Upper lobe of left lung (tissue), 6 donors: ENCODE results near the gene NT5DC2. TPM values are rescaled to one million over a fixed set of nuclear protein-coding genes. Genes with fewer than 3 reads are reported as not detected.

Source experiments
- ATAC-seq, 2 donors: fragments of 200-7000 bp; cut with Tn5 transposase; one replicate each; pipeline ENCODE4 v1.9.1; 2022; ENCODE audit warnings: mild to moderate bottlenecking in 2 of 2, moderate library complexity in 2 of 2; ENCODE audit not compliant: low FRiP score in 2 of 2
- DNase-seq, 2 donors: peaks; one replicate each; pipeline ENCODE4 v3.0.0-alpha.2; 2019 to 2020
- H3K27ac ChIP-seq, 4 donors: fragments of 200-600 bp; sonication (generic); one replicate each; pipeline ENCODE4 v1.5.1; 2016 to 2019
- H3K27me3 ChIP-seq, 4 donors: fragments of 200-600 bp; sonication (generic); one replicate each; pipeline ENCODE4 v1.5.1; 2017 to 2019
- H3K36me3 ChIP-seq, 4 donors: fragments of 200-600 bp; sonication (generic); one replicate each; pipeline ENCODE4 v1.5.1; 2016 to 2019
- H3K4me1 ChIP-seq, 4 donors: fragments of 200-600 bp; sonication (generic); one replicate each; pipeline ENCODE4 v1.5.1; 2018 to 2019
- H3K4me3 ChIP-seq, 4 donors: fragments of 200-600 bp; sonication (generic); one replicate each; pipeline ENCODE4 v1.5.1; 2017 to 2019; ENCODE audit warnings: mild to moderate bottlenecking in 2 of 4, moderate library complexity in 1 of 4
- H3K9me3 ChIP-seq, 4 donors: fragments of 200-600 bp; sonication (generic); one replicate each; pipeline ENCODE4 v1.5.1; 2018 to 2019
- CTCF ChIP-seq, 6 experiments: fragments of 450-650 bp in 4 of 6; fragments of 200-600 bp in 2 of 6; sonication (generic) in 2 of 6; IDR thresholded peaks; one replicate each; pipeline ENCODE4 v1.5.1; 2016 to 2019; ENCODE audit warnings: antibody characterized with exemption in 6 of 6
- EP300 ChIP-seq, 4 donors: sonication (generic); formaldehyde crosslinking; IDR thresholded peaks; one replicate each; pipeline ENCODE4 v1.5.1; 2017; ENCODE audit warnings: antibody characterized with exemption in 4 of 4, control low read depth in 2 of 4
- POLR2A ChIP-seq, 4 donors: fragments of 450-650 bp; IDR thresholded peaks; one replicate each; pipeline ENCODE4 v1.5.1; 2016 to 2017; ENCODE audit warnings: antibody characterized with exemption in 4 of 4, mild to moderate bottlenecking in 2 of 4
- POLR2AphosphoS5 ChIP-seq, 2 donors: sonication (generic); formaldehyde crosslinking; IDR thresholded peaks; one replicate each; pipeline ENCODE4 v1.5.1; 2017; ENCODE audit warnings: antibody characterized with exemption in 2 of 2
- WGBS, 2 donors: methylation state at CpG; one replicate each; pipeline ENCODE4 v1.1.5; 2017 to 2018; 5-methylcytosine and 5-hydroxymethylcytosine counted together
- total RNA-seq, 6 donors: library from RNA; depleted of rRNA in 4 of 6; stranded (reverse); fragments of >200 nt in 4 of 6; gene quantifications; one replicate each; pipeline versions ENCODE4 v1.1.0 to v1.2.1, GENCODE V29; 2016 to 2021
- donor health status: DM: no; HTN: no; CAD: no; lungs with moderate emphysema.
- donor health status: DM: no; HTN: yes; CAD: no; lungs with severe emphysema.

Gene NT5DC2
- 100 to 1,000 TPM in 1 of 6 donors, 10 to 100 TPM in 5; 27.3 to 113 (median 46.2) TPM for total RNA-seq

DNA sequence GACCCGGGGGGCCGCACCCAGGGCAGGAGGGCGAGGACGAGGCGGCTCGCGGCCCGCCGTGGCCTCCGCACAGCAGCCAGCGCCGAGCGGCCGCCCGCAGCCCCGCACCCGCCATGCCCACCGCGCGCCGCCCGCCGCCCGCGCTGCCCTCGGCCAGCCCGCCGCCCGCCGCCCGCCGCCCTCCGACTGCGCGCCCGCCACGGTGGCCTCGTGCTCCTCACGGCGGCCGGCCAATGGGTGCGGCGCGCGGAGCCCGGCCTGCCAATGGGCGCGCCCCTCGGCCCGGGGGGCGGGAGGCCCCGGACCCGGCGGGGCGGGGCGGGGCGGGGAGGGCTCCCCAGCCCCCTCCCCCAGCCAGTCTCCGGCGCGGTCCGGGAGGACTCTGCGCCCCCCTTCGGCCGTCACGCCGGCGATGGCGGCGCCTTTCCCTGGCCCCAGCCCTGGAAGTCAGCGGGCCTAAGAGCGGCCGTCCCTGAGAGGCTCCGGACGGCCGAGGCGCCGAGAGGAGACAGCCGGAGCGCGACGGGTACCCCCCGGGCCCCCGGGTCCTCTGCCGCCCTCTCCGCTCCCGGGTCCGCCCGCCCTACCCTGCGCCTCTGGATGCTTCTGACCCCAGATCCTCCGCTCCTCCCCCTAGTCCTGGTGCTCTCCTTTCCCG, at the start of gene NT5DC2:
Gene NT5DC2, minus strand, starts transcription at position 235 of the 658 bp plus-strand sequence. Its CDS starts 120 bp downstream, at position 115.
- Histone ChIP-seq H3K4me1 (peaks cover 51 to 87% (median 68%) of the 10 kb centered on the region in 4 donors), H3K27me3 (no peaks in the 10 kb centered on the region), H3K36me3 (peaks cover 0 to 4% (median 0%) of the 10 kb centered on the region in 4 donors), H3K27ac (peak within 1 kb of the TSS; percentile 68 to 90 (median 80)), H3K9me3 (no peaks in the 10 kb centered on the region), H3K4me3 (peak within 1 kb of the TSS; percentile 43 to 80 (median 74))
- TF ChIP-seq EP300 (IDR thresholded peaks at IDR 0.05) (no peak), POLR2A (IDR thresholded peaks at IDR 0.05) (no peak), POLR2AphosphoS5 (IDR thresholded peaks at IDR 0.05) (no peak), CTCF (IDR thresholded peaks at IDR 0.05) (peak in 1 of 6 experiments; percentile 13)
- DNase-seq: peak; percentile 80 to 94
- WGBS, 2 donors: 7 to 12% methylated on average over 11 to 12 of the region's 91 CpGs
- peak in 1 of 2 donors; percentile 66 for ATAC-seq

DNA sequence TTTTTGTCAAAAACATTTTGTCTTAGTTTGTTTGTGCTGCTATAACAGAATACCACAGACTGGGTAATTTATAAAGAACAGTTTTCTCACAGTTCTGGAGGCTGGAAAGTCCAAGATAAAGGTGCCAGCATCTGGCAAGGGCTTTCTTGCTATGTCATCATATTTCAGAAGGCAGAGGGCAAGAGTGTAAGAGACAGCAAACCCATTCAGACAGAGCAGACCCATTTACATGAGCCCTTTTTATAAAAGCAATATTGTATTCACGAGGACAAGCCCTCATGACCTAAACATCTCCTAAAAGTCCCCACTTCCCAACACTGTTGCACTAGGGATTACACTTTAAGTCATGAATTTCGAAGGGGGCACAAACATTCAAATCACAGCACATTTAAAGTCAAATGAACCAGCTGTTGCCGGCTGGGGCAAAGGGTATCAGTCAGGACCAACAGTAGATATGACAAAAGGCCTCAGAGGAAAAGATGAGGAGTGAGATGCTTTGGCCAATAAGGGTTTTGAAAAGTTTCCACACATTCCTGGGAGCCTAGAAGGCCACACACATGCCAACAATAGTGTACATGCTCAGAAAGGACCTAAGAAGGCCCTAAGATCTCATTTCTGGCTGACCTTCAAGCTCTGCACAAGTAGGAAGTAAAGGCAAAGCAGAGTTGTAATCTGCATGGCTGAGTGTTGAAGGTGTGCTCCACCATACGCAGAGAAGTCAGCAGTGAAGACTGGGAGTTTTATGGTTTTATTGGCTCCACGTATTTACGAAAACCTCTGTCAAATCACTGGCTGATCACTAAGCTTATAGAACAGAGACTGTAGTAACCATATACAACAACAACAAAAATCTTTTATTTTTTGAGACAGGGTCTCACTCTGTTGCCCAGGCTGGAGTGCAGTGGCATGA, 40.7 kb upstream of the NT5DC2 start:
- Histone ChIP-seq H3K4me1 (no peaks in the 10 kb centered on the region), H3K36me3 (peaks cover 5 to 81% (median 34%) of the 10 kb centered on the region in 4 donors), H3K4me3 (no peak overlapping the region), H3K9me3 (no peaks in the 10 kb centered on the region), H3K27ac (peak overlapping the region in 1 of 4 donors; percentile 27), H3K27me3 (no peaks in the 10 kb centered on the region)
- DNase-seq (no peak), ATAC-seq (no peak)
- 90 to 92% methylated on average over 6 of the region's 6 CpGs for WGBS, 2 donors
- TF ChIP-seq CTCF (IDR thresholded peaks at IDR 0.05) (no peak), POLR2AphosphoS5 (IDR thresholded peaks at IDR 0.05) (no peak), EP300 (IDR thresholded peaks at IDR 0.05) (no peak), POLR2A (IDR thresholded peaks at IDR 0.05) (no peak)

DNA sequence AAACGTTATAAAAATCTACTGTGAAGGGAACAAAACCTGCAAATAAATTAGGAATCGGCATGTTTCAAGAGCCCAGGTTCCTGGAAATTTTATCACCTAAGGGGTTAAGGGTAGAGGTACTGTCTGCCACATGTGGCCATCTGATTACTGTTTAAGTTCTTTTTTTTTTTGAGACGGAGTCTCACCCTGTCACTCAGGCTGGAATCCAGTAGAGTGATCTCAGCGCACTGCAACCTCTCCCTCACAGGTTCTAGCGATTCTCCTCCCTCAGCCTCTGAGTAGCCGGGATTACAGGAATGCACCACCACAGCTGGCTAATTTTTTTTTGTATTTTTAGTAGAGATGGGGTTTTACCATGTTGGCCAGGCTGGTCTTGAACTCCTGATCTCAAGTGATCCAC, 38.6 kb upstream of the NT5DC2 start:
- 83 to 84% methylated on average over 6 of the region's 6 CpGs for WGBS, 2 donors
- no peaks in the 10 kb centered on the region for H3K27me3 ChIP-seq
- H3K4me3 ChIP-seq: no peak overlapping the region
- no peak for ATAC-seq
- no peaks in the 10 kb centered on the region for H3K4me1 ChIP-seq
- H3K27ac ChIP-seq: no peak overlapping the region
- no peak for DNase-seq
- no peak for TF ChIP-seq EP300 (IDR thresholded peaks at IDR 0.05)
- no peak for TF ChIP-seq POLR2A (IDR thresholded peaks at IDR 0.05)
- no peak for TF ChIP-seq CTCF (IDR thresholded peaks at IDR 0.05)
- no peak for TF ChIP-seq POLR2AphosphoS5 (IDR thresholded peaks at IDR 0.05)
- H3K9me3 ChIP-seq: no peaks in the 10 kb centered on the region
- peaks cover 2 to 71% (median 18%) of the 10 kb centered on the region in 4 donors for H3K36me3 ChIP-seq

- H3K4me1 ChIP-seq: no peaks in the 10 kb centered on the region
- H3K4me3 ChIP-seq: no peak overlapping the region
- TF ChIP-seq POLR2A (IDR thresholded peaks at IDR 0.05) (no peak), CTCF (IDR thresholded peaks at IDR 0.05) (no peak), EP300 (IDR thresholded peaks at IDR 0.05) (no peak), POLR2AphosphoS5 (IDR thresholded peaks at IDR 0.05) (no peak)
- ATAC-seq (no peak), DNase-seq (no peak)
- no peaks in the 10 kb centered on the region for H3K27me3 ChIP-seq
- no peaks in the 10 kb centered on the region for H3K9me3 ChIP-seq
- peaks cover 2 to 67% (median 14%) of the 10 kb centered on the region in 4 donors for H3K36me3 ChIP-seq
- 83 to 84% methylated on average over 4 of the region's 4 CpGs for WGBS, 2 donors
- no peak overlapping the region for H3K27ac ChIP-seq
These were observed 36.4 kb upstream of the NT5DC2 start for GRCh38 chr3:52570076-52570475.
